ENCODE measurements around the gene TRIP6. TPM values are rescaled to one million over a fixed set of nuclear protein-coding genes. Genes with fewer than 3 reads are reported as not detected.

TRIP6 gene
- total RNA-seq, 1 donor from 2014 or later: 14.9 TPM

DNA sequence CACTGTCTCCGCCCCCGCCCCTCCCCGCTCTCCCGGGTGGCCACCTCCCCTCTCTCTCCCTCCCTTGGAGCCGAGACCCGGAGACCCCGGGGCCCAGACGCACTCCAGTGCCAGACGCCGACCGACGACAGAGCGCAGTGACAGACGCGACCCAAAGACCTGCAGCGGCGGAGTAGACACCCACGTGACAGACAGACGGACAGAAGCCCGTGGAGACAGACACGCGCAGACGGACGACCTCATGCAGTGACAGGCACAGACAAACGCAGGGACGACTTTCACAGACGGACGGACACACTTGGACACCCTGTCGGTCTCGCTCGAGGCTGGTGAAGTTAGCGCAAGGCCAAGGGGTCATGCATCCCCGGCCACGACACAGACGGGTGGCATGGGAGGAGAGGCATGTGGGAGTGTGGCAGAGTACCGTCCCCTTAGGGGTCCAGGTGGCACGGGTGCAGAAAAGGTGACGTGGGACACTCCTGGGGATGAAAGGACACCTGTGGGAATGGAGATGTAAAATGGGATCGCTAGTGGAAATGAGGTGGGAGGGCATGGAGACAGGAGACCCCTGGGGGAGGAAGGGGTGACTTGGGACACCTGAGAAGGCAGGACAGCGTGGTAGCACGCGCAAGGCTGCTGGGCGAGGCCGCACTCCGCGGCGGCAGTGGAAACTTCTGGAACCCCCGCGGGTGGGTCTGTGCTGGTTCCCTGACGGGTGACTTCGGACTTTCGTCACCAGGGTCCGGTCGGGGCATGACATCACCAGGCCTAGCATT lies 29.0 kb downstream of the TRIP6 start:
- H3K27ac ChIP-seq: no peak overlapping the region
- peak overlapping the region; percentile 86 for H3K4me3 Mint-ChIP-seq
- H3K36me3 Mint-ChIP-seq: no peaks in the 10 kb centered on the region
- TF ChIP-seq, protein P1, sequence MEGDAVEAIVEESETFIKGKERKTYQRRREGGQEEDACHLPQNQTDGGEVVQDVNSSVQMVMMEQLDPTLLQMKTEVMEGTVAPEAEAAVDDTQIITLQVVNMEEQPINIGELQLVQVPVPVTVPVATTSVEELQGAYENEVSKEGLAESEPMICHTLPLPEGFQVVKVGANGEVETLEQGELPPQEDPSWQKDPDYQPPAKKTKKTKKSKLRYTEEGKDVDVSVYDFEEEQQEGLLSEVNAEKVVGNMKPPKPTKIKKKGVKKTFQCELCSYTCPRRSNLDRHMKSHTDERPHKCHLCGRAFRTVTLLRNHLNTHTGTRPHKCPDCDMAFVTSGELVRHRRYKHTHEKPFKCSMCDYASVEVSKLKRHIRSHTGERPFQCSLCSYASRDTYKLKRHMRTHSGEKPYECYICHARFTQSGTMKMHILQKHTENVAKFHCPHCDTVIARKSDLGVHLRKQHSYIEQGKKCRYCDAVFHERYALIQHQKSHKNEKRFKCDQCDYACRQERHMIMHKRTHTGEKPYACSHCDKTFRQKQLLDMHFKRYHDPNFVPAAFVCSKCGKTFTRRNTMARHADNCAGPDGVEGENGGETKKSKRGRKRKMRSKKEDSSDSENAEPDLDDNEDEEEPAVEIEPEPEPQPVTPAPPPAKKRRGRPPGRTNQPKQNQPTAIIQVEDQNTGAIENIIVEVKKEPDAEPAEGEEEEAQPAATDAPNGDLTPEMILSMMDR (IDR thresholded peaks at IDR 0.05): no peak
- TF ChIP-seq EZH2phosphoT487 (IDR thresholded peaks at IDR 0.05): peak; percentile 90
- peak; percentile 96 for TF ChIP-seq EZH2 (IDR thresholded peaks at IDR 0.05)
- no peaks in the 10 kb centered on the region for H3K36me3 ChIP-seq
- H3K27ac Mint-ChIP-seq: no peak overlapping the region
- H3K27me3 ChIP-seq: peaks cover 34% of the 10 kb centered on the region
- peaks cover 5% of the 10 kb centered on the region for H4K20me1 ChIP-seq (ENCODE audit: low read depth)
- H3K79me2 ChIP-seq (ENCODE audit: low read depth): no peaks in the 10 kb centered on the region
- no peaks in the 10 kb centered on the region for H3K9me3 Mint-ChIP-seq
- H3K4me1 Mint-ChIP-seq: peaks cover 22% of the 10 kb centered on the region
- H2AFZ ChIP-seq (replicated peaks): no peak overlapping the region
- no peaks in the 10 kb centered on the region for H3K9me3 ChIP-seq (ENCODE audit: low read depth)
- peaks cover 27% of the 10 kb centered on the region for H3K27me3 Mint-ChIP-seq (ENCODE audit: insufficient read depth, low read depth)
- peak; percentile 70 for DNase-seq (ENCODE audit: low spot score)
- H3K4me2 ChIP-seq: peak overlapping the region; percentile 86
- H3F3A ChIP-seq (ENCODE audit: low read depth): peaks cover 13% of the 10 kb centered on the region
- H3K4me1 ChIP-seq: peaks cover 8% of the 10 kb centered on the region
- no peak overlapping the region for H3K9ac ChIP-seq
- peak overlapping the region; percentile 51 for H3K4me3 ChIP-seq

DNA sequence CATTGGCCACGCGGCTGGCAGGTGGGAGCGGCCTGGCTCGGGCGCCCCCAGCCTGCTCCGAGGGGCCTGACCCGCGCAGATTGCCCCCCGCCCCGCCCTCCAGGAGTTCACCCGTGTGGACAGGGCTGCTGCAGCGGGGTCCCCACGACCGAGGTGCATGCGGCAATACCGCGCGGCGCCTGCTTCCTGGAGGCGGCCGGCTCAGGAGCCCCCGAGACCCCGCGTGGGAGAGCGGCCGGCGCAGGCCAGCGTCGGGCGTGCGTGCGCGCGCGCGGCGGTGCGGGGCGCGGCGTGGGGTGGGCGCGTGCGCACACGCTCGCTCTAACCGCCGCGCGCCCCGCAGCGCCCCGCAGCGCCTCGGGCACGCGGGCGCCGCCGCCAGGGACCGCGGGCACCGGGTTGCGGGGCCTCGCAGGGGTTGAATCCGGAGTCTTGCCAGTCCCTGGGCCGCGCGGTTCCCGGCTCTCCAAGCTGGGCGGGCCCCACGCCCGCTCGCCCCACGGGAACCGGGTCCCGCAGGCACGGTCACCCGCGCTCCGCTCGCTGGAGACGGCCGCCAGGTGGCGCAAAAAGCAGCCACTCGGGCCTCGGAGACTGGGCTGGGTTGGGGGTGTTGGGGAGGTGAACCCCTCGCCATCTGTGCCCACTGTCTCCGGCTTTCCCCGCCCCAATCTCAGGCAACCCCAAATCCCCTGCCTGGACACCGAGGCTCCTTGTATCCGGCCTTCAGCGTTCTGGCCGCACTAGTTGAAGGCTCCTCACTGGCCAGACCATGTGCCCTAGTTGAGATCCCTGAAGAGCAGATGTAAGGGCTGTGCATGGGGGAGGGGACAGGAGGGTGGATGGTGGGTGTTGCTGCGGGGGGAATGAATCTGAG lies 29.8 kb downstream of the TRIP6 start:
- no peak overlapping the region for H3K9ac ChIP-seq
- peaks cover 13% of the 10 kb centered on the region for H3F3A ChIP-seq (ENCODE audit: low read depth)
- DNase-seq (ENCODE audit: low spot score): peak; percentile 69
- H3K36me3 ChIP-seq: no peaks in the 10 kb centered on the region
- no peaks in the 10 kb centered on the region for H3K79me2 ChIP-seq (ENCODE audit: low read depth)
- H3K9me3 Mint-ChIP-seq: no peaks in the 10 kb centered on the region
- no peaks in the 10 kb centered on the region for H3K9me3 ChIP-seq (ENCODE audit: low read depth)
- TF ChIP-seq EZH2 (IDR thresholded peaks at IDR 0.05) (peak; percentile 22), EZH2phosphoT487 (IDR thresholded peaks at IDR 0.05) (peak; percentile 25)
- TF ChIP-seq, protein P1 (IDR thresholded peaks at IDR 0.05): peak; percentile 85
- peak overlapping the region; percentile 86 for H3K4me2 ChIP-seq
- no peak overlapping the region for H2AFZ ChIP-seq (replicated peaks)
- H4K20me1 ChIP-seq (ENCODE audit: low read depth): peaks cover 5% of the 10 kb centered on the region
- H3K4me1 Mint-ChIP-seq: peaks cover 16% of the 10 kb centered on the region
- H3K4me1 ChIP-seq: peaks cover 8% of the 10 kb centered on the region
- H3K4me3 ChIP-seq: peak overlapping the region; percentile 51
- H3K27ac Mint-ChIP-seq: no peak overlapping the region
- H3K27me3 ChIP-seq: peaks cover 34% of the 10 kb centered on the region
- H3K4me3 Mint-ChIP-seq: peak overlapping the region; percentile 86
- no peak overlapping the region for H3K27ac ChIP-seq
- peaks cover 25% of the 10 kb centered on the region for H3K27me3 Mint-ChIP-seq (ENCODE audit: insufficient read depth, low read depth)
- H3K36me3 Mint-ChIP-seq: no peaks in the 10 kb centered on the region

- Histone ChIP-seq H2AFZ (replicated peaks) (no peak overlapping the region), H3K79me2 (ENCODE audit: low read depth) (no peaks in the 10 kb centered on the region), H4K20me1 (ENCODE audit: low read depth) (peaks cover 5% of the 10 kb centered on the region), H3K4me2 (no peak overlapping the region), H3K4me3 (no peak overlapping the region), H3F3A (ENCODE audit: low read depth) (peaks cover 13% of the 10 kb centered on the region), H3K27me3 (peaks cover 34% of the 10 kb centered on the region), H3K36me3 (no peaks in the 10 kb centered on the region), H3K4me1 (peaks cover 8% of the 10 kb centered on the region), H3K9me3 (ENCODE audit: low read depth) (no peaks in the 10 kb centered on the region), H3K27ac (no peak overlapping the region), H3K9ac (no peak overlapping the region)
- Mint-ChIP-seq H3K4me3 (peak overlapping the region; percentile 84), H3K27me3 (ENCODE audit: insufficient read depth, low read depth) (peaks cover 25% of the 10 kb centered on the region), H3K9me3 (no peaks in the 10 kb centered on the region), H3K27ac (peak overlapping the region; percentile 12), H3K36me3 (no peaks in the 10 kb centered on the region), H3K4me1 (peaks cover 12% of the 10 kb centered on the region)
- TF ChIP-seq, protein P1 (IDR thresholded peaks at IDR 0.05): no peak
- TF ChIP-seq EZH2phosphoT487 (IDR thresholded peaks at IDR 0.05): no peak
- TF ChIP-seq EZH2 (IDR thresholded peaks at IDR 0.05): no peak
- no peak for DNase-seq (ENCODE audit: low spot score)
Observed at GRCh38 chr7:100897772-100898454, 30.7 kb downstream of the TRIP6 start.

Measured in neural progenitor cell (in vitro differentiated cells).